ENCODE results near the gene TSR3. TPM values are rescaled to one million over a fixed set of nuclear protein-coding genes. Genes with fewer than 3 reads are reported as not detected.

Gene TSR3
- total RNA-seq, 6 donors from 2014 or later = 55.6 to 74.5 (median 65.1) TPM

DNA sequence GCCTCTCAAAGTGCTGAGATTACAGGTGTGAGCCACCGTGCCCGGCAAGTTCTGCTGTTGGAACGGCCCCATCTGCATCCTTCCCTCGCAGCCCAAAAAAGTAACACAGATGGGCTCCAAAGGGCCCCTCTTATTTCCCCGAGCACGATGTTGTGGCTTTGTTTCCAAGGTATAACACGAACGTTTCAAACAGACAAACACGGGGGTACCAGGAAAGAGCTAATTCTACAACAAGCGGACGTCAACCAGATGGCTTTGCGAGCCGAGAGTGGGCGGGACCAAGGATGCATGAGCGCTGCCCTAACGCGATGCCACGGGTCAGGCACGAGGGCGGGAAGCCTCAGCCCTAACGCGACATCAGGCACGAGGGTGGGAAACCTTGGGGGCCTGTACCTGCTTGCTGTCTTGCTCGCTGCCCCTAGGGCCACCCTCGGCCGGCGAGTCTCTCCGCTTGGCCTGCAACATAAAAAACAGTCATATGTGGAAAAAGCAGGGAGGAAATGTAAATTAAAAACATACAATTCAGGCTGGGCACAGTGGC, 38.6 kb upstream of the TSR3 start:
- Histone ChIP-seq H3K9me3 (no peaks in the 10 kb centered on the region), H3K27ac (no peak overlapping the region), H3K36me3 (peaks cover 22 to 85% (median 65%) of the 10 kb centered on the region in 4 donors), H3K27me3 (no peaks in the 10 kb centered on the region), H3K4me3 (no peak overlapping the region), H3K4me1 (no peaks in the 10 kb centered on the region)
- WGBS, 2 donors = 84 to 86% methylated on average over 27 to 28 of the region's 28 CpGs
- TF ChIP-seq CTCF (IDR thresholded peaks at IDR 0.05) (no peak), POLR2A (IDR thresholded peaks at IDR 0.05) (no peak), EP300 (IDR thresholded peaks at IDR 0.05) (no peak), POLR2AphosphoS5 (IDR thresholded peaks at IDR 0.05) (no peak)
- DNase-seq = no peak
- ATAC-seq (ENCODE audit: low FRiP score in 2 of 2) = no peak

GRCh38 chr16:1389762-1390161, 38.1 kb upstream of the TSR3 start:
- H3K36me3 ChIP-seq = peaks cover 28 to 89% (median 69%) of the 10 kb centered on the region in 4 donors
- no peak for DNase-seq
- ATAC-seq (ENCODE audit: low FRiP score in 2 of 2) = no peak
- no peaks in the 10 kb centered on the region for H3K4me1 ChIP-seq
- no peaks in the 10 kb centered on the region for H3K27me3 ChIP-seq
- no peak overlapping the region for H3K27ac ChIP-seq
- 92 to 96% methylated on average over 6 to 7 of the region's 7 CpGs for WGBS, 2 donors
- no peak overlapping the region for H3K4me3 ChIP-seq
- no peak for TF ChIP-seq EP300 (IDR thresholded peaks at IDR 0.05)
- no peak for TF ChIP-seq POLR2A (IDR thresholded peaks at IDR 0.05)
- no peak for TF ChIP-seq POLR2AphosphoS5 (IDR thresholded peaks at IDR 0.05)
- no peak for TF ChIP-seq CTCF (IDR thresholded peaks at IDR 0.05)
- no peaks in the 10 kb centered on the region for H3K9me3 ChIP-seq

GRCh38 chr16:1387331-1387730, 35.7 kb upstream of the TSR3 start:
- Histone ChIP-seq H3K36me3 (peaks cover 14 to 86% (median 66%) of the 10 kb centered on the region in 4 donors), H3K9me3 (no peaks in the 10 kb centered on the region), H3K27me3 (no peaks in the 10 kb centered on the region), H3K4me3 (no peak overlapping the region), H3K4me1 (no peaks in the 10 kb centered on the region), H3K27ac (no peak overlapping the region)
- 93 to 96% methylated on average over 5 to 16 of the region's 16 CpGs for WGBS, 2 donors
- DNase-seq (no peak), ATAC-seq (ENCODE audit: low FRiP score in 2 of 2) (no peak)
- TF ChIP-seq CTCF (IDR thresholded peaks at IDR 0.05) = no peak
- no peak for TF ChIP-seq POLR2AphosphoS5 (IDR thresholded peaks at IDR 0.05)
- TF ChIP-seq POLR2A (IDR thresholded peaks at IDR 0.05) = no peak
- no peak for TF ChIP-seq EP300 (IDR thresholded peaks at IDR 0.05)

DNA sequence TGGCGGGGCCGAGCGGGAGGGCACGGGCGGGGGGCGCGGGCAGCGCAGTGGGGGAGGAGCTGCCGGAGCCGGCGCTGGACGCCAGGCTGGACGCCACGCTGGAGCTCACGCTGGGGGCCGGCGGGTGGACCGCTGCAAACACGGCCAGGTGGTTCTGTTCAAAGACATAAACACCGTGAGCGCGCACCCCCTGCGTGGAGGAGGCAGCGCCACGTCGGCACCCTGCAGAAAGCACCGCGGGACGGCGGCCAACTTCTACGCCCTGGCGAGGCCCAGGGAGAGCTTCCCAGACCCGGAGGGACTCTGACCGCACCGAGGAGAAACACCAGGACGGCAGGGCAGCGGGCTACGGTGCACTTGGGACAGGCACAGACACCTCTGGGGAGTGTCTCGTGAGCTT, 33.6 kb upstream of the TSR3 start:
- DNase-seq (no peak), ATAC-seq (ENCODE audit: low FRiP score in 2 of 2) (no peak)
- Histone ChIP-seq H3K27me3 (no peaks in the 10 kb centered on the region), H3K4me1 (peaks cover 0 to 1% (median 0%) of the 10 kb centered on the region in 4 donors), H3K9me3 (no peaks in the 10 kb centered on the region), H3K36me3 (peaks cover 16 to 82% (median 61%) of the 10 kb centered on the region in 4 donors), H3K27ac (no peak overlapping the region), H3K4me3 (no peak overlapping the region)
- TF ChIP-seq POLR2AphosphoS5 (IDR thresholded peaks at IDR 0.05) = no peak
- no peak for TF ChIP-seq POLR2A (IDR thresholded peaks at IDR 0.05)
- TF ChIP-seq CTCF (IDR thresholded peaks at IDR 0.05) = no peak
- TF ChIP-seq EP300 (IDR thresholded peaks at IDR 0.05) = no peak
- 96 to 97% methylated on average over 25 to 39 of the region's 39 CpGs for WGBS, 2 donors

- Histone ChIP-seq H3K27ac (no peak overlapping the region), H3K36me3 (peaks cover 13 to 65% (median 46%) of the 10 kb centered on the region in 4 donors), H3K4me3 (no peak overlapping the region), H3K27me3 (no peaks in the 10 kb centered on the region), H3K9me3 (no peaks in the 10 kb centered on the region), H3K4me1 (peaks cover 10 to 18% (median 14%) of the 10 kb centered on the region in 4 donors)
- no peak for TF ChIP-seq EP300 (IDR thresholded peaks at IDR 0.05)
- no peak for TF ChIP-seq POLR2A (IDR thresholded peaks at IDR 0.05)
- no peak for TF ChIP-seq POLR2AphosphoS5 (IDR thresholded peaks at IDR 0.05)
- TF ChIP-seq CTCF (IDR thresholded peaks at IDR 0.05) = no peak
- ATAC-seq (ENCODE audit: low FRiP score in 2 of 2) (no peak), DNase-seq (no peak)
- WGBS, 2 donors = 92% methylated on average over 18 of the region's 18 CpGs; no CpG with 5 or more reads in 1 of the 2 donors
Observed at GRCh38 chr16:1383556-1383955, 31.9 kb upstream of the TSR3 start.

All from upper lobe of left lung (tissue), 6 donors.